HFF-Myc (cell line): ENCODE measurements around the gene LRP1-AS.

Experiments used
- DNase-seq: peaks from one replicate; pipeline ENCODE4 v3.0.0-alpha.2; 2011; ENCODE audit warnings: low read depth; ENCODE audit errors: extremely low read depth
- H3K4me3 ChIP-seq: replicated peaks from 2 replicates; pipeline ENCODE4 v1.5.1; 2011; ENCODE audit warnings: low read depth, mild to moderate bottlenecking, control low read depth, low read length
- CTCF ChIP-seq: IDR thresholded peaks from 2 replicates; pipeline ENCODE4 v1.5.1; 2012; ENCODE audit warnings: mild to moderate bottlenecking, low read depth, low read length, control low read depth; ENCODE audit errors: missing control alignments

Gene LRP1-AS

GRCh38 chr12:57169046-57169795, 21.8 kb upstream of the LRP1-AS start:
- TF ChIP-seq CTCF = no peak
- H3K4me3 ChIP-seq = no peak overlapping the region
- no peak for DNase-seq

- H3K4me3 ChIP-seq = no peak overlapping the region
- DNase-seq = no peak
- no peak for TF ChIP-seq CTCF
Measured at GRCh38 chr12:57168058-57168457, 20.6 kb upstream of the LRP1-AS start.

- no peak for TF ChIP-seq CTCF
- no peak overlapping the region for H3K4me3 ChIP-seq
- no peak for DNase-seq
Measured at GRCh38 chr12:57166971-57167371, 19.6 kb upstream of the LRP1-AS start.

- no peak for TF ChIP-seq CTCF
- DNase-seq = no peak
- no peak overlapping the region for H3K4me3 ChIP-seq
Measured at GRCh38 chr12:57165741-57166140, 18.3 kb upstream of the LRP1-AS start.

GRCh38 chr12:57164966-57165625, 17.7 kb upstream of the LRP1-AS start:
- TF ChIP-seq CTCF = no peak
- DNase-seq = no peak
- H3K4me3 ChIP-seq = no peak overlapping the region

- DNase-seq = no peak
- H3K4me3 ChIP-seq = no peak overlapping the region
- TF ChIP-seq CTCF = no peak
Measured at GRCh38 chr12:57164454-57164853, 17.0 kb upstream of the LRP1-AS start.
